MM.1S (cell line): ENCODE data around the gene FRA10AC1.

Source experiments
- CTCF ChIP-seq: fragments of 300-600 bp; sonication (generic); IDR thresholded peaks from 2 replicates; pipeline ENCODE4 v1.5.1; 2016; ENCODE audit warnings: antibody characterized with exemption, low read length, mixed read lengths
- EZH2 ChIP-seq: fragments of 300-600 bp; sonication (generic); optimal IDR thresholded peaks from 2 replicates; pipeline ENCODE3; 2017; ENCODE audit warnings: low read depth, mild to moderate bottlenecking, antibody characterized with exemption, low read length, mixed read lengths
- EZH2phosphoT487 ChIP-seq: fragments of 300-600 bp; sonication (generic); IDR thresholded peaks from 2 replicates; pipeline ENCODE4 v1.6.1; 2018; ENCODE audit warnings: antibody characterized with exemption, low read length

GRCh38 chr10:93678805-93679587 lies 23.4 kb downstream of the FRA10AC1 start:
- TF ChIP-seq CTCF (no peak), EZH2 (no peak), EZH2phosphoT487 (no peak)
